ENCODE data around the gene DPP7.

Gene DPP7

DNA sequence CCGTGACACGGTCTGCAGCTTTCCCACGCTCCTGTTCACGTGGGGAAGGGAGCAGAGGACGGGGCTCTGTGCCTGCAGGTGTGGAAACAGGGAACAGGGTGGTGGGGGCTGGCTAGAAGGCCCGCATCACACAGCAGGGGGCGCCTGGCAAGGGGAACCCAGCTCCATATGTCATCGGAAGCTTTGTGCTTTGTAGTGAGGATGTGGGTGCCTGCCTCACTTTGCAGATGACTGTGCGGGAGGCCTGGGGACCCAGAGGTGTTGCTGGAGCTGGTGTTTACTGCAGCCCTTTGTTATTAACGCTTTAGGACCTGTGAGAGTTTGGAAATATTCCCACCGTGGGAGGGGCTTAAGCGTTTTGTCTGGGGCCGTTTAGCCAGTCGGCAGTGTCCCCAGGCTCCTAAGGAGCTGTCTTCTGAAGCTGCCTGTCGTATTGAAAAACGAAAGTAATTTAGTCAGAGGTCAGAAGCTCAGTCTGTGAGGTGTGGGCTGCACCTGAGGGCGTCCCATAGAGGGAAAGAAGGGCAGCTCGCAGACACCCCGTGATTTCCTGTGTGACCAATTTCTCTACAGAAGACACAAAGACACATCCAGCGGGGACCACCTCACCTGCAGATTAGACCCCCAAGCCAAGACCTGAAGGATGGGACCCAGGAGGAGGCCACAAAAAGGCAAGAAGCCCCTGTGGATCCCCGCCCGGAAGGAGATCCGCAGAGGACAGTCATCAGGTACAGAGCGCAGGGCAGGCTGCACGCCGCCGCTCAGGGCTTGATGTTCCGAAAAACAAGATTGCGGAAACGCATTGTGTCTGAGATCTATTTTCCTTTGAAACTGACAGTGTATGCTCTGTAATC, 18.6 kb downstream of the DPP7 start:
- DNase-seq (ENCODE audit: low read depth in 2 of 3, low spot score in 2 of 3): peak; percentile 55 to 65 (median 60)

DNA sequence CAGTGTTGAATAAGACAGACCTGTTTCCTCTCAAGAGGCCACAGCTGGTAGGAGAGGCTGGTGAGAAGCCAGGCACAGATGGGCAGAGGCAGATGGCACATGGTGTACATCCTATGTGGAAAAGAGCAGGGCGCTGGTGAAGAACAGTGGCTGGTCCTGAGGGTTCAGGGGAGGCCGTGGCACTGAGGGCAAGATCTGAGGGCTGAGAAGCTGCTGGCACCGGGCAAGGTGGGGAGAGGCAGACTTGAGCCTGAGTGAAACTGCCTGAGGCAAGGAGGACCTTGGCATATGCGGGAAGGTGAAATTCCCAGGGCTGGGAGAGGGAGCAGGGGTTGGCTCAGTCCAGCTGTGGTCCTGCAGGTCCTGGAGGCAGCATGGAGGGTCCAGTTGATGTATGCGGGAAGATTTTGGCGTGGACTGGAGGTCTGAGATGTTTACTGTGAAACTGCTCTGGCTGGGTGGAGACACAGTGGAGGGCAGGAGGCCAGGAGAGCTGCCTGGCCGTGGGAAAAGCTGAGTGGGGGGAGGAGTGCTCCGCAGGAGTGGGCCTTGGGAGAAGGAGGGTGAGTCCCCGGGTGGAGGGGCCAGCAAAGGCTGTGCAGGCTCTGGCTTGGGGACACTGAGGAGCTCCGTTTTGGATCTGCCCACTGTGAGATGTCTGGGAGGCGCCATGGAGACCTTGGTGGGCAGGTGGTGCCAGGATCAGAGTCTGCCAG, 25.1 kb downstream of the DPP7 start:
- no peak for DNase-seq (ENCODE audit: low read depth in 2 of 3, low spot score in 2 of 3)

DNA sequence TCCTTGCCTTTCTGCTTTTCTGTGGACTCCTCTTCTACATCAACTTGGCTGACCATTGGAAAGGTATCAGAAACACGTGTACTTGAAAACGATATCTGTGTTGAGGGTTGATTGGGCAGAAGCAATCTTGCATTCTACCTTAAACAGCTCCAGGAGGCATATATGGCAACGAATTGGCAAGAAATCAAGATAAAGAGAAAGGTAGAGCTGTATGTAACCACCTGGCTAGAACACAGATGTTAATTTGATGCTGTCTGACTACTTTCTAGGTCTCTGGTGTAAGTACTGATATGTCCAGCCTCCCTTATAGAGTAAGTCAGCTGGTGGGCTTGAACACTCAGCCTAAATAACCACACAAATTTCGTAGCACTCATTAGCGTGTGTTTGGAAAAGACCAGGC, 26.4 kb downstream of the DPP7 start:
- DNase-seq (ENCODE audit: low read depth in 2 of 3, low spot score in 2 of 3): no peak

DNA sequence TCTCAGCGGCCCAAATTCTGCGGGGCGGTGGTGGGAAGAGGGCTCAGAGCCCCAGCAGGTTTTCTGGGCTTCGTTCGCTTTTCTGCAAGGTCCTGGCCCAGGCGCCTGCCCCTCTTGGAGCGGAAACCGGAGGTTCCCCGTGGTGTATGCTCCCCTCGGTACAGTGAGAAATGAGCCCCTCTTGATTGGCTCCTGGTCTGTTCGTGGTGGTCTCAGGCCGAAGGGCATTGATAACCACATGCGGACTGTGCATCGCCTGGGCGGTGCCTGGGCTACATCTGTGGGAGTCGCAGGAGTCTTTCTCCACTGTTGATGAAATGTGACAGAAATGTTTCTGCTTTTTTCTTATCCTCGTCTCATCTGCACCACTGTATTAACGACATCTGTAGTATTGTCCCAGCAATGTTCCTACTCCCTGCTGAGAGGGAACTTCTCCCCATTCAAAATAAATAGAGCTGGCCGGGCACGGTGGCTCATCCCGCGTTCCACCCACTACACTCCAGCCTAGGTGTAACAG, 27.1 kb downstream of the DPP7 start:
- no peak for DNase-seq (ENCODE audit: low read depth in 2 of 3, low spot score in 2 of 3)

DNA sequence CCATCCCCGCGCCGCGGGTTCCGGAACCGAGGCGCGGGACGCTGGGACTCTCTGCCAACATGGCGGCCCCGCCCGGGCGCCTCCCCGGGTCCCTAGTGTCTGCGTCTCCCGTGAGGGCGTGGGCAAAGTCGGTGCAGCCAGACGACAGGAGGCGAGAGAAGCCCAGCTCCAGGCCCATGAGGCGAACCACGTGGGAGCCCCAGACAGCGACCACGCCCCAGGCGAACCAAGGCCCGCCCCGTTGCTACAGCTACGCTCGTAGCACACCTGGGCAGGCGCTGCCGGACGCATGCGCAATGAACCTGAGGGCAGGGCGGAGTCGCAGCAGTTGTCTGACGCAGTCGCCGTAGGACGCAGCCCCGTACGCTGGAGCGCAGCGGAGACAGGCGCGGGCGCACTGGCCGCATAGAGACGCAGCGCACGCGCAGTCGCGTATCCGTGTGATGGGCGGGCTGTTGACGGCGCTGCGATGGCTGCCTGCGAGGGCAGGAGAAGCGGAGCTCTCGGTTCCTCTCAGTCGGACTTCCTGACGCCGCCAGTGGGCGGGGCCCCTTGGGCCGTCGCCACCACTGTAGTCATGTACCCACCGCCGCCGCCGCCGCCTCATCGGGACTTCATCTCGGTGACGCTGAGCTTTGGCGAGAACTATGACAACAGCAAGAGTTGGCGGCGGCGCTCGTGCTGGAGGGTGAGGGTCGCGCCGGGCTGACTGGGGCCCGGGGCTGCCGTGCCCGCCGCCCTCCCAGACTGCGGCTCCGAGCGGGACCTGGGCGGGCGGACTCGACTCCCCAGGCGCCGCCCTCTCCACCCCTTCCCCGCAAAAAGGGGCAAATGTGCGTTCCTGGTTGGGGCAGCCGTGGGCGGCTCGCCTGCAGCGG, 27.8 kb downstream of the DPP7 start, which contains the start of gene MAN1B1:
Gene MAN1B1, plus strand, starts transcription at position 455 of the 878 bp plus-strand sequence. Its CDS starts 15 bp downstream, at position 470.
- peak; percentile 95 to 99 (median 97) for DNase-seq (ENCODE audit: low read depth in 2 of 3, low spot score in 2 of 3)

DNA sequence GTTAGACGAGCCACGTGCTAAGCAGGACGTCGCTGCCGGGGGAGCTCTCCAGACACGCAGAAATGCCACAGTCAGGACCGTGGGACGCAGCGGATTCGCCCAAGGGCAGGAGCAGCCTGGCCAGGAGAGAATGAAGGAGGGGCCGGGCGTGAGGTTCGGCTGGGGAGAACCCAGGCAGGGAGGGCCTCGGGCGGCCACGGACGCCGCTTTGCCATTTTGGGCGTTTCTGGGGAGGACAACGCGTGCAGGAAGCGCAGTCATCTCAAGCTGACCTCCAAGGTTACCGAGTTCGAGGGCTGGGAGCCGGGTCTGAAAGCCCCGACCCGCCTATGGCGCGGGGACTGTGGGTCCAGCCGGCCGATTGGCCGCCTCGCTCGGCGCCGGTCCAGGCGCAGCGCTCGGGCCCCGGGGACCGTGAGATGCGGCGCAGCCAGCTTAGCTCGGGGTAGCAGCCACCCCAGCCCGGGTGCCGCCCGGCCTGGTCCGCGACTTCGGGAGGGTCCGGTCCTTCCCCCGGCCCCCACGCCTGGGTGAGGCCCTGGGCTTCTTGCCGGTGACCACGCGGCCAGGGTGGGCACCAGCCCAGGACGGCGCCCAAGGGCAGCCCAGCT, 28.5 kb downstream of the DPP7 start:
- no peak for DNase-seq (ENCODE audit: low read depth in 2 of 3, low spot score in 2 of 3)

DNA sequence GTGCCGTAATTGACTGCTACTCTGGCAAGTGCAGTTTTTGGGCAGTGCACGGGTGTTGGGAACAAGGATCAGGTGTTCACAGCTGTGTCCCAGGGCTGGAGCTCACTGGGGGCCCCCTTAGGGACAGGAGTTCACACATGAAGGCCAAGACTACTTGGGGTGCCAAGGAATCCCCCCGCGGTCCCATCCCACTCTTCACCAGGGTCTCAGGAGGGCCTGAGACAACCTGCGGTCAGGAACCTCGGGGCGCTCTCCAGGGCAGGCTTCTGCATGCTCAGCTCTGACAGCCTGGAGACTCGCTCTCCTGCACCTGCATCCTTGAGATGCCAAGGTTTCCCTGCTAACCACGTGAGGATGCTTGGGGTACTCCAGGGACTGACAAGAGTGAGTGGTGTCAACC, 30.0 kb downstream of the DPP7 start:
- no peak for DNase-seq (ENCODE audit: low read depth in 2 of 3, low spot score in 2 of 3)

DNA sequence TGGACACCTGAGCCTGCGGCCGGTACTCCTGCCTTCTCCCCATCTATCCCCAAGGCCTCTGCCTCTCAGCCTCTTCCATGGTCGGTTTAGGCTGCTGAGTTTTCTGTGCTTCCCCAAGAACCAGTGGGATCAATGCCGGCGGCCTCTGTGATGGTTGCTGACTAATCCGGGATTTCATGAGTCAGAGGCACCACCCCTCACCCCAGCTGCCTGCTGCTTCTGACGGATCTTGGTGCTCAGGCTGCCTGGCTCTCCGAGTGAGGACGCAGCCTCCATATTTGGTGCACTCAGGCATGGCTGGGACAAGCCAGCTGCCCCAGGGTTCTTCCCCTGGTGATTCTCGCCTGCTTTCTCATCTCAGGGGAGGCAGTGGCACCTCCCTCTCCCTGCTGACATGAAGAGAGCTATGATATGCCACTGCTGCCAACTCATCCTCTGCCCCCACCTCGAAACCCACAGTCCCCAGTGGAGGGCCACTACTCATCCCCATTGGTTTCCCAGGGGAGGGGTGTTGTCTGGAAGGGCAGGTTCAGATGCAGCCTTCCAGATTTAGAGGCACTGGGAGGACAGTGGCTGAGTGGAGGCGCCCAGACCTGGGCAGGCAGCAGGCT, 31.0 kb downstream of the DPP7 start:
- no peak for DNase-seq (ENCODE audit: low read depth in 2 of 3, low spot score in 2 of 3)

DNA sequence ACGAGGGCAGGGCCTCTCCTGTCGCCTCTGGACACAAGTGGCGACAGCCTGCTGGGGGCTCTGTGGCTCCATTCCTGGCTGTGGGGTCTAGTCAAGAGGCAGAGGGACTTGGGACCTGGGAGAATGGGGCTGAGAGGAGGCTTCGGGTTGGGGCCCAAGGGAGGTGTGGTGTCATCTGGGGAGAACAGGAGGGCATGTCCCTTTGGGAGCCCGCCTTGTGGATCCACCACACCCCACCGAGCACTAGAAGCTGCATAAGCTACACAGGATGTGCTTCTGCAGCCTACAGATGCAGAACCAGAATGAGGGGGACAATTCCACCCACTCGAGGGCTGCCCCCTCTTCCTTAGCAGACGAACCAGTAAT, 31.6 kb downstream of the DPP7 start:
- no peak for DNase-seq (ENCODE audit: low read depth in 2 of 3, low spot score in 2 of 3)

DNA sequence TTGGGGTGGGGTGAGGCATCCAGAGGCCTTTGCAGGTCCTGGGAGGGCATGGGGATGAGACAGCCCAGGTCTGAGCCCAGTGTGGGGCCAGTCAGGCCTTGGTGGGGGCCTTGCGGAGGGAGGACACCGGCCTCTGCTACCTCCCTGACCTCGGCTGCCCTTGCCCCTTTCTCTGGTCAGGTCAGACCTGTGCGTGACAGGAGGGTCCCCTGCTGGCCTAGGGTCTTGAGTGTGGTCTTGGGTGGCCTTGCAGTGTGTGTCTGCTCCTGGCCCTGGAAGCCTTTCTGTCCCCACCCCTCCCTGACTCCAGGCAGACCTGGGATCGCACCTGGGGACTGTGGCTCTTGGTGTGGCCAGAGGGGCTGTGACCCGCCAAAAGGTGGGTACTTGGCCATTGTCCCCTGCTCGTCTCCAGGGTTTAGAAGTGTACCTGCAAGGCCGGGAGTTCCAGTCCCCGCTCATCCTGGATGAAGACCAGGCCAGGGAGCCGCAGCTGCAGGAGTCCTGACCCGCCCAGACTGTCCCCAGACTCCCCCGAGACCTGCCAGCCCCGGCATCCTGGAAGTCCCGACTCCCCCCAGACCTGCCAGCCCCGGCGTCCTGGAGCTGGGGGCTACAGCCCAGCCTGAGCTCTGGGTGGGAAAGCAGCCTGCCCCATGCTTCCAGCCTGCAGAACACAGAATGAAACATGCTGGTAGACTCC, 32.2 kb downstream of the DPP7 start:
- DNase-seq (ENCODE audit: low read depth in 2 of 3, low spot score in 2 of 3): no peak

DNA sequence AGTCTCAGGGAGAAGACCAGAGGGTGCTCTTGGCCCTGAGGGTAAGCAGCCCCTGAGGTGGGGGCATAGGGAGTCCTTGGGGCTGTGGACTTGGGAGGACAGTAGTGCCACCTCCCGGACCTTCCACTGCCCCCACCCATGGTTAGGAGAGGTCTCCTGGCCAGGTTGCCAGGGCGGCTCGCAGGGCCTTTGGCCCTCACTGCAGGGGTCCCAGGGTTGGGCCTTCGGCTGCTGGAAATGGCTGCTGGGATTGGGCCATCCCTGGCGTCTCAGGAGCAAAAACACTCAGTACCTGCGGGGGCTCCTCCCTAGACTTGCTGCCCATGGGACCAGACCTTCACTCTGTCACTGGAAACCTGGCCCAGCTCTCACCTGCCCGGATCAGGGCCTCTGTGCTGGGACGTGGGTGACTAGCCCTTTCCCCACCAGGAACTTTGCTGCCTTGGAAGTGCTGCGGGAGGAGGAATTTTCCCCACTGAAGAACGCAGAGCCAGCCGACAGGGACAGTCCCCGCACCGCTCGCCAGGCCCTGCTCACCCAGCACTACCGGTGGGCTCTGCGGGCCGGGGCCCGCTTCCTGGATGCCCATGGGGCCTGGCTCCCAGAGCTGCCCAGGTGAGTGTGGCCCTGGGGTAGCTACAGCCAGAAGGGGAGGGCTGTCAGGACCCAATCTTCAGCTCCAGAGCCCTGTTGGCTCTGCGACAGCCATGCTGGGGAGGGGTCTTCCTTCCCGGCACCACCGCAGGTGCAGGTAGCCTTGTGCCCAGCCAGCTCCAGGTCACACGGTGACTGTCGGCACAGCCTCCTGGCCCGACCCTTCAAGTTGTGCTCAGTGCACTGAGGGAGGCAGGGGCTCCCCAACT, 34.0 kb downstream of the DPP7 start:
- no peak for DNase-seq (ENCODE audit: low read depth in 2 of 3, low spot score in 2 of 3)

DNA sequence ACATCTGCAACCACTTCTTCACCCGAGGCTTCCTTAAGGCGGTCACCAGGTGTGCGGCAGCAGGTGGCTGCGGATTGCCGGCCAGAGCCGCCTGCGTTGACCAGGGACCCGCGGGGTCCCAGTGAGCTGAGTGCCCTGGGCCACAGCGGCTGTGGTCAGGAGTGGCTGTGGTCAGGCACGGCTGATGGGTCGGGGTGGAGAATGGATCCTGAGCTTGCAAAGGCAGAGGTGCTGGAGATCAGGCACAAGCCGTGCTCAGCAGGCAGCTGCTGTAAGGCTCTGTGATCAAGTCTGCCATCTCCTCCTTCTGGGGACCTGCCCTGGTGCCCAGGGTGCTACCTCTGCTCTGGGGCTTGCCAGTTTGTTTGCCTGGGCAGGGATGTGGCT, 35.1 kb downstream of the DPP7 start:
- DNase-seq (ENCODE audit: low read depth in 2 of 3, low spot score in 2 of 3): no peak

DNA sequence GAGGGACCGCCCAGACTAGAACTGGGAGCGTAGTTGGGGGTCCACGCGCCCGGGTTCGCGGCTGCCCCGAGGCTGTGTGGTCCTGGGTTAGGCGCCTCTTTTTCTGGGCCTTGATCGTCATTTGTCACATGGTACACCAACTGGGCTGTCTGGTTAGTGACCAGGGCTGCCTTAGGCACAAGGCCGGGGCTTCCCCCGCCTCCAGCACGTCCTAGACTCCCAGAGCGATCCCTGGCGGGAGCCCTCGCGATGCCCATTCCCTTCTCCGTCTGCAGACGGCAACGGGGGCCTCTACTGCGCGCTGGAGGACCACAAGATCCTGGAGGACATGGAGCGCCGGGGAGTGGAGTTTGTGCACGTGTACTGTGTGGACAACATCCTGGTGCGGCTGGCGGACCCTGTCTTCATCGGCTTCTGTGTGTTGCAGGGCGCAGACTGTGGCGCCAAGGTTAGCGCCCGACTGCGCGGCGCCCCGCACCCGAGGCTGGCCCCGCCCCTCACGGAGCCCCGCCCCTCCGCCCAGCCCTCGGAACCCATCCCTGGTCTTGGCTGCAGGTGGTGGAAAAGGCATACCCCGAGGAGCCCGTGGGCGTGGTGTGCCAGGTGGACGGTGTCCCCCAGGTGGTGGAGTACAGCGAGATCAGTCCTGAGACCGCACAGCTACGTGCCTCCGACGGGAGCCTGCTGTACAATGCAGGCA, 35.7 kb downstream of the DPP7 start:
- no peak for DNase-seq (ENCODE audit: low read depth in 2 of 3, low spot score in 2 of 3)

DNA sequence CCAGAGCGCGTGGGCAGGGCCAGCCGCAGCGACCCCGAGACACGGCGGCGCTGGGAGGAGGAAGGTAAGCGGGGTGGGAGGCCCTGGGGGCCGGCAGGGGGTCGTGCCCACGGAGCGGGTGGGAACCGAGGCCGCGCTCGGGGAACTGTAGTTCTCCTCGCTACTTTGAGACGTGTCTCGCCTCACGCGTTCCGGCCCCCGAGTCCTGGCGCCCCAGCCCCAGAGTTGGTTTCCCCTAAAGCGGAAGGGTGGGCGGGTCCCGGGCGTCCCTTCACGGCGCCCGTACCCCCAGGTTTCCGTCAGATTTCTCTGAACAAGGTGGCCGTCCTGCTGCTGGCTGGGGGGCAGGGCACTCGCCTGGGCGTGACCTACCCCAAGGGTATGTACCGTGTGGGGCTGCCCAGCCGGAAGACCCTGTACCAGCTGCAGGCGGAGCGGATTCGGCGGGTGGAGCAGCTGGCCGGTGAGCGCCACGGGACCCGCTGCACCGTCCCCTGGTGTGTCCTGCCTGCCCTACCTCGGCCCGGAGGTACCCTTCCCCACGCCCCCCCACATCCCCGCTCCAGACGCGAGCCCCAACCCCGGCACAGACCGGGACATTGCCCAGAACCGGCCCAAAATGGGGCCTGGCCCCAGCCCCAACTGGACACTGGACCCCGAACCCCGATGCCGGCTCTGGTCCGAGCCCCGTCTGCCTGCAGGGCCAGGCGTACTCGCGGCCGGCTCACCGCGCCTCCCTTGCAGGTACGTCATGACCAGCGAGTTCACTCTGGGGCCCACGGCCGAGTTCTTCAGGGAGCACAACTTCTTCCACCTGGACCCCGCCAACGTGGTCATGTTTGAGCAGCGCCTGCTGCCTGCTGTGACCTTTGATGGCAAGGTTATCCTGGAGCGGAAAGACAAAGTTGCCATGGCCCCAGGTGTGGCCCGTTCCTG, 36.5 kb downstream of the DPP7 start:
- no peak for DNase-seq (ENCODE audit: low read depth in 2 of 3, low spot score in 2 of 3)

DNA sequence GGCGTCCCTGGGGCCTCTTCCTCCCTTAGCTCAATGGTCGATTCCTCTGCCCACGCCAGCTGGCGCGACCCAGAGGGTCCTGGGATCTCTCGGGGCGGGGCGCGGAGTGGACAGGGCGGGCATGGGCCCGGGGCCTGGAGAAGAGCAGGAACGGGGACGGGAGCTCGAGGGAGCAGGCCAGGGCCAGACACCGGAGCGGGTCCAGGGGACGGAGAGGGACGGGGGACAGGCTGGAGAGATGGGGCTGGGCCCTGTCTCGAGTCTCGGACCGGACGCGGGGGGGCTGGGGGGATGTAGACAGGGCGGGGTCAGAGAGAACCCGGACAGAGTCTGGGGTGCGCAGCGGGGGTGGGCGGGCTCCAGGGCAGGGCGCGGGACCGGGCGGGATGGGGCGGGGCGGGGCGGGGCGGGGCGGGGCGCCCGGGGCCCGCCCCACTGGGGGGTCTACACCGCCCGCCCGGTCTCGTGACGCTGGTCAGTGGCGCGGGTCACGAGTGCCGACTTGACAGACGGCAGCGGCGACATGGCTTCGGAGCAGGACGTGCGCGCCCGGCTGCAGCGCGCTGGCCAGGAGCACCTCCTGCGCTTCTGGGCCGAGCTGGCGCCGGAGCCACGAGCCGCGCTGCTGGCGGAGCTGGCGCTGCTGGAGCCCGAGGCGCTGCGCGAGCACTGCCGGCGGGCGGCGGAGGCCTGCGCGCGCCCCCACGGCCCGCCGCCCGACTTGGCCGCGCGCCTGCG, 37.4 kb downstream of the DPP7 start, which contains the start of gene UAP1L1:
Gene UAP1L1, plus strand, starts transcription at position 508 of the 738 bp plus-strand sequence. Its CDS starts 16 bp downstream, at position 524.
- DNase-seq (ENCODE audit: low read depth in 2 of 3, low spot score in 2 of 3): no peak

DNA sequence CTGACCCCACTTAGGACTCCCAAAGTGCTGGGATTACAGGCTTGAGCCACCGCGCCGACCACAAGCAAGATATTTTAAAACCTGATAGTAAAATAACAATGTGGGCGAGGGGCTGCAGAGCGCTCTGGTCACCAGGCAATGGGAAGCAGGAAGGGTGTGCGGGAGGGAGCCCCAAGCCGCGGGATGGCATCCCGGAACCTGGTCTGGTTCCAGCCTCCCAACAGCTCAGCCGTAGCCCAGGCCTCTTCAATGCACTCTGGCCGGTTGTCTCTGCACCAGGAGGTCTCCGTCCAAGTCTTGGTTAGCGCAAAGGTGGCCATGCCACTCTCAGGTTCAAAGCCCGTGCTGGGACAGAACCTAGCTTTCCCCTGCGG, 37.9 kb downstream of the DPP7 start:
- no peak for DNase-seq (ENCODE audit: low read depth in 2 of 3, low spot score in 2 of 3)
